B cell (primary cell): ENCODE measurements around the gene GPR35. TPM values are rescaled to one million over a fixed set of nuclear protein-coding genes. Genes with fewer than 3 reads are reported as not detected.
A peak's percentile ranks its signal among the peaks of the same experiment; 100 is the strongest.

ENCODE experiments used
- ATAC-seq: fragments of 200-7000 bp; cut with Tn5 transposase; one replicate; pipeline ENCODE4 v1.10.0; 2021; ENCODE audit warnings: low read depth, mild to moderate bottlenecking, moderate number of reproducible peaks, moderate library complexity
- CTCF ChIA-PET: fragments of 350-600 bp; sonication (Branson Sonifier 250); formaldehyde crosslinking; loops from one replicate; lab custom pipeline; 2021; ENCODE audit warnings: antibody characterized with exemption, inconsistent platforms; lab: Charles Lee
- POLR2A ChIA-PET: fragments of 350-600 bp; sonication (Branson Sonifier 250); formaldehyde crosslinking; loops from one replicate; lab custom pipeline; 2021; ENCODE audit warnings: antibody characterized with exemption; lab: Charles Lee
- DNase-seq: peaks from one replicate; pipeline ENCODE4 v3.0.0; 2013
- H2AFZ ChIP-seq: 2 replicates; pipeline ENCODE4 v1.6.1; 2012; ENCODE audit warnings: mild to moderate bottlenecking, low read depth, low read length; ENCODE audit not compliant: insufficient read depth, poor library complexity, severe bottlenecking
- H3K27ac ChIP-seq, 2 donors: 1 replicate in 1 of 2; 2 replicates in 1 of 2; pipeline ENCODE4 v1.5.1; 2012 to 2013; ENCODE audit warnings: low read length in 2 of 2, mild to moderate bottlenecking in 2 of 2, moderate library complexity in 1 of 2
- H3K27me3 ChIP-seq, 4 experiments: fragments of 200-600 bp in 1 of 4; sonication (generic) in 1 of 4; replicated peaks in 1 of 4; 1 replicate in 2 of 4; 2 replicates in 2 of 4; pipeline versions ENCODE4 v1.6.1 to v1.7.0; 2013 to 2016; ENCODE audit warnings: low read length in 3 of 4, mild to moderate bottlenecking in 2 of 4, mixed read lengths in 1 of 4, moderate library complexity in 1 of 4; ENCODE audit not compliant: insufficient read depth in 4 of 4, control insufficient read depth in 3 of 4; ENCODE audit errors: control extremely low read depth in 1 of 4
- H3K36me3 ChIP-seq, 2 experiments: replicated peaks in 1 of 2; 1 replicate in 1 of 2; 2 replicates in 1 of 2; pipeline versions ENCODE4 v1.6.1 to v1.7.1; 2013; ENCODE audit warnings: low read length in 1 of 2; ENCODE audit not compliant: insufficient read depth in 2 of 2, control insufficient read depth in 1 of 2; ENCODE audit errors: control extremely low read depth in 1 of 2, extremely low read depth in 1 of 2
- H3K4me1 ChIP-seq, 2 donors: fragments of 200-600 bp in 1 of 2; sonication (generic) in 1 of 2; 1 replicate in 1 of 2; 2 replicates in 1 of 2; pipeline versions ENCODE4 v1.5.1 to v1.6.1; 2013 to 2017; ENCODE audit warnings: low read length in 2 of 2; ENCODE audit not compliant: control insufficient read depth in 2 of 2, insufficient read depth in 2 of 2
- H3K4me2 ChIP-seq: replicated peaks from 2 replicates; pipeline ENCODE3; 2012; ENCODE audit warnings: mild to moderate bottlenecking, low read depth, low read length; ENCODE audit not compliant: poor library complexity, severe bottlenecking
- H3K4me3 ChIP-seq, 5 experiments: fragments of 200-600 bp in 1 of 5; sonication (generic) in 1 of 5; 1 replicate in 3 of 5; 2 replicates in 2 of 5; pipeline versions ENCODE4 v1.5.1 to v1.7.0; 2011 to 2016; ENCODE audit warnings: low read length in 4 of 5, mild to moderate bottlenecking in 4 of 5, low read depth in 2 of 5, control low read depth in 1 of 5, moderate library complexity in 1 of 5; ENCODE audit not compliant: insufficient read depth in 1 of 5; ENCODE audit errors: control extremely low read depth in 1 of 5, extremely low read depth in 1 of 5
- H3K79me2 ChIP-seq: fragments of 200-600 bp; sonication (generic); one replicate; pipeline ENCODE4 v1.6.0; 2016; ENCODE audit warnings: low read length; ENCODE audit not compliant: control insufficient read depth, insufficient read depth
- H3K9ac ChIP-seq: fragments of 200-600 bp; sonication (generic); 2 replicates; pipeline ENCODE4 v1.6.1; 2017; ENCODE audit warnings: mild to moderate bottlenecking, low read length, moderate library complexity
- H3K9me3 ChIP-seq, 3 donors: one replicate each; pipeline versions ENCODE4 v1.6.1 to v1.7.1; 2013; ENCODE audit warnings: low read length in 2 of 3; ENCODE audit not compliant: control insufficient read depth in 2 of 3, insufficient read depth in 1 of 3; ENCODE audit errors: control extremely low read depth in 1 of 3
- H4K20me1 ChIP-seq: 2 replicates; pipeline ENCODE4 v1.6.0; 2012; ENCODE audit warnings: mild to moderate bottlenecking, low read length; ENCODE audit not compliant: insufficient read depth, control insufficient read depth, poor library complexity, severe bottlenecking
- H3K27ac Mint-ChIP-seq: one replicate; pipeline ENCODE4 v1.8.0; 2021; ENCODE audit warnings: mixed read lengths
- H3K27me3 Mint-ChIP-seq: one replicate; pipeline ENCODE4 v1.8.0; 2021; ENCODE audit warnings: mixed read lengths
- H3K4me1 Mint-ChIP-seq: one replicate; pipeline ENCODE4 v1.8.0; 2021; ENCODE audit warnings: mixed read lengths
- H3K4me3 Mint-ChIP-seq: one replicate; pipeline ENCODE4 v1.8.0; 2021; ENCODE audit warnings: mixed read lengths
- H3K9me3 Mint-ChIP-seq: one replicate; pipeline ENCODE4 v1.8.0; 2022; ENCODE audit warnings: mixed read lengths; ENCODE audit not compliant: insufficient read depth
- EZH2 ChIP-seq: IDR thresholded peaks from 2 replicates; pipeline ENCODE4 v1.6.1; 2012; ENCODE audit warnings: borderline replicate concordance, low read depth, mild to moderate bottlenecking, moderate library complexity, low read length; ENCODE audit not compliant: insufficient read depth, poor library complexity, severe bottlenecking
- WGBS: methylation state at CpG from one replicate; pipeline ENCODE4 v1.1.5; 2013; ENCODE audit warnings: missing lambda C conversion rate; ENCODE audit not compliant: insufficient coverage; 5-methylcytosine and 5-hydroxymethylcytosine counted together
- intact Hi-C: fragments of 100-400 bp; cut with micrococcal nuclease; formaldehyde crosslinking; loops from one replicate; pipeline ENCODE4 v1.10.0; 2022
- polyA plus RNA-seq: library from polyadenylated mRNA; depleted of rRNA; stranded (reverse); fragments of >200 nt; gene quantifications from 2 replicates; pipeline ENCODE4 v1.2.3, GENCODE V29; 2012
- total RNA-seq, 2 donors: library from RNA; stranded (reverse); fragments of 120-200 nt in 1 of 2; gene quantifications; 1 replicate in 1 of 2; 2 replicates in 1 of 2; pipeline versions ENCODE4 v1.2.3 to v1.2.4, GENCODE V29; 2013 to 2022
- TF ChIP-seq, protein P1 (sequence below): fragments of 200-600 bp; IDR thresholded peaks from one replicate; pipeline ENCODE4 v1.8.0; 2022; ENCODE audit warnings: antibody characterized with exemption, mild to moderate bottlenecking

Gene GPR35
- total and polyA plus RNA-seq, 2 donors (not counting 1 experiment from before 2014, with no cell fraction given) = 1.8 to 9.6 TPM

GRCh38 chr2:240586198-240586918 lies 38.9 kb upstream of the GPR35 start, which contains the start of gene CAPN10:
Gene CAPN10 (plus strand): TSS chr2:240586734. CDS start chr2:240586912, 178 bp downstream.
- peak within 1 kb of the TSS; percentile 91 for H3K9ac ChIP-seq
- peak within 1 kb of the TSS; percentile 98 for H2AFZ ChIP-seq

More at GRCh38 chr2:240586198-240586918, 38.9 kb upstream of the GPR35 start, which contains the start of gene CAPN10:
- intact Hi-C loops = loop anchor here (1.0 to 2.0 kb wide), 5 partner anchors 20 to 922 kb away; partner anchors contain the start of genes COPS9 and STK25
- Histone ChIP-seq H3K4me3 (peak within 1 kb of the TSS; percentile 62 to 93 (median 89)), H3K4me2 (peak within 1 kb of the TSS; percentile 94), H3K4me1 (peaks cover 32 to 40% of the 10 kb centered on the region in 2 donors), H3K79me2 (peaks cover 94% of the 10 kb centered on the region), H3K36me3 (peaks cover 0 to 12% of the 10 kb centered on the region in 2 experiments), H4K20me1 (peaks cover 78% of the 10 kb centered on the region), H3K27ac (peak within 1 kb of the TSS; percentile 95 to 97), H3K27me3 (no peaks in the 10 kb centered on the region), H3K9me3 (peaks cover 0 to under 1% (median 0%) of the 10 kb centered on the region in 3 donors)
- CTCF ChIA-PET = interaction anchor here (1.3 to 7.2 kb wide), 6 partner anchors 8 to 74 kb away, joined by 3 to 126 read pairs (median 15); partner anchors contain the start of genes ANKMY1, DUSP28 and RNPEPL1
- Mint-ChIP-seq H3K9me3 (no peaks in the 10 kb centered on the region), H3K4me1 (peaks cover 54% of the 10 kb centered on the region), H3K4me3 (peak within 1 kb of the TSS; percentile 93), H3K27ac (peak within 1 kb of the TSS; percentile 94), H3K27me3 (no peaks in the 10 kb centered on the region)
- WGBS = under 1% methylated on average over 88 of the region's 88 CpGs
- no peak for TF ChIP-seq EZH2
- TF ChIP-seq, protein P1, sequence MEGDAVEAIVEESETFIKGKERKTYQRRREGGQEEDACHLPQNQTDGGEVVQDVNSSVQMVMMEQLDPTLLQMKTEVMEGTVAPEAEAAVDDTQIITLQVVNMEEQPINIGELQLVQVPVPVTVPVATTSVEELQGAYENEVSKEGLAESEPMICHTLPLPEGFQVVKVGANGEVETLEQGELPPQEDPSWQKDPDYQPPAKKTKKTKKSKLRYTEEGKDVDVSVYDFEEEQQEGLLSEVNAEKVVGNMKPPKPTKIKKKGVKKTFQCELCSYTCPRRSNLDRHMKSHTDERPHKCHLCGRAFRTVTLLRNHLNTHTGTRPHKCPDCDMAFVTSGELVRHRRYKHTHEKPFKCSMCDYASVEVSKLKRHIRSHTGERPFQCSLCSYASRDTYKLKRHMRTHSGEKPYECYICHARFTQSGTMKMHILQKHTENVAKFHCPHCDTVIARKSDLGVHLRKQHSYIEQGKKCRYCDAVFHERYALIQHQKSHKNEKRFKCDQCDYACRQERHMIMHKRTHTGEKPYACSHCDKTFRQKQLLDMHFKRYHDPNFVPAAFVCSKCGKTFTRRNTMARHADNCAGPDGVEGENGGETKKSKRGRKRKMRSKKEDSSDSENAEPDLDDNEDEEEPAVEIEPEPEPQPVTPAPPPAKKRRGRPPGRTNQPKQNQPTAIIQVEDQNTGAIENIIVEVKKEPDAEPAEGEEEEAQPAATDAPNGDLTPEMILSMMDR = no peak
- POLR2A ChIA-PET = interaction anchor here (0.7 to 3.7 kb wide), 9 partner anchors 17 to 729 kb away, joined by 3 to 97 read pairs (median 6); partner anchors contain the start of genes DUSP28, HDLBP, NDUFA10 and RNPEPL1
- DNase-seq (peak; percentile 97), ATAC-seq (peak; percentile 77)
